GM18511 (cell line): ENCODE results near the gene PKP1.

Experiments
- ATAC-seq: cut with Tn5 transposase; IDR thresholded peaks from one replicate; pipeline ENCODE4 v1.9.1; 2021; ENCODE audit warnings: mild to moderate bottlenecking, moderate library complexity; ENCODE audit not compliant: unreplicated experiment

The PKP1 gene

DNA sequence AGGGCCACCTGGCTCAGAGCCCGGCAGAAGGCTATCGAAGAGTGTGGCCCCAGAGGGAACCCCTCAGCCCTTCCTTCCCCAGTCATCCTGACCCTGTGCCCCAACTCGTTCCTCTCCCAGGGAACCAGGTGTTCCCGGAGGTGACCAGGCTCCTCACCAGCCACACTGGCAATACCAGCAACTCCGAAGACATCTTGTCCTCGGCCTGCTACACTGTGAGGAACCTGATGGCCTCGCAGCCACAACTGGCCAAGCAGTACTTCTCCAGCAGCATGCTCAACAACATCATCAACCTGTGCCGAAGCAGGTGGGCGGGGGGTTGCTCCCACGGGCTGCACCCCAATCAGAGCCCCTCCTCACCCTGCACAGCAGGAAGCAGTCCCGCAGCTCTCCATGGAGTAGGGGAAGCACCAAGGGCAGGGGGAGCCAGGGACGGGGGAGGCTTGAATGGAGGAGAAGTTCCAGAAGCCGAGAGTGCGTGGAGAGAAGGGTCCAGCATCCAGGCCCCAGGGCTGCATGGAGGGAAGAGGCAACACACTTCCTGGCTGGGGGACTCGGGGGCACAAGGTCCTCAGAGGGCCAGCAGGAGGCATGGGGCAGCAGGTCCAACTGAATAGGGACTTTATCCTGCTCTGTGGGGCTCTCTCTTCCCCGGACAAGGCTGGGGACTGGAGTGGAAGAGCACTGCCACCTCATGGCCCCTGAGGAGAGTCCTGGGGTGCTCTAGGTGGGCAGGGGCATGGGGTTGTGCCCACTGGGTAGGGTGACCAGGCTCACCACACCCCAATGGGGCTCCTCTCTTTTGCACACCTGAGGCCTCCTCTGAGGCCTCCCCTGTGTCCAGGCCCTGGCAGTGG, 41.7 kb downstream of the PKP1 start:
- ATAC-seq: no peak

DNA sequence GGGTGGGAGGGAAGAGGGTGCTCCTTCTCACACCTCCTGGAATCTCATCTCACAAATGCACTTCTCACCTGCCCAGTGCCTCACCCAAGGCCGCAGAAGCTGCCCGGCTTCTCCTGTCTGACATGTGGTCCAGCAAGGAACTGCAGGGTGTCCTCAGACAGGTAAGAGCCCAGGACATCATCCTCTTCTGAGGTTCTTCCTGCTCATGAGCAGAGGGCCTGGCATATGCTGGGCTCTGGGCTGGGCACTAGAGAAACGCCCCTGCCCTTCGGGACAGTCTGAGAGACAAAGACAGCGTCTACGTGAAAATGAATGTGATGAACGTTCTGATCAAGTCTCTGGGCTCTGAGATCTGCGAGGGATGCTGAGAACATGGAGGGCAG, 42.4 kb downstream of the PKP1 start:
- no peak for ATAC-seq

DNA sequence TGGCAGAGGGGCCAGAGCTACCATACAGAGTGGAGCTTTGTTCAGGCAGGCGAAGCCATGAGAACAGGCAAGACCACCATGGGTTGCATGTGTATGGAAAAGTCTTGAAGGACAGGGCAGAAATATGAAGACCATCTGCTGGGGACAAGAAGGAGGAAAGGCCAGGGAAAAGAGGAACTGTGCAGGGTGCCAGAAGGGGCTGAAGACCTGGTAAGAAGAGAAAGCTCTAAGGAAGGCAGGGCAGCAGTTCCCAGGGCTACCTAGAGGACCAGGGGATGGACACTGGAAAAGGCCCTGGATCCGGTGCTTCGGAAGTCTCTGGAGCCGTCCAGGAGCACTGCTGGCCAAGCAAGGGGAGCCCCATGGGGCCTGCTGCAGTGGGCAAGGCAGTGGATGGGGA, 43.4 kb downstream of the PKP1 start:
- ATAC-seq: no peak

DNA sequence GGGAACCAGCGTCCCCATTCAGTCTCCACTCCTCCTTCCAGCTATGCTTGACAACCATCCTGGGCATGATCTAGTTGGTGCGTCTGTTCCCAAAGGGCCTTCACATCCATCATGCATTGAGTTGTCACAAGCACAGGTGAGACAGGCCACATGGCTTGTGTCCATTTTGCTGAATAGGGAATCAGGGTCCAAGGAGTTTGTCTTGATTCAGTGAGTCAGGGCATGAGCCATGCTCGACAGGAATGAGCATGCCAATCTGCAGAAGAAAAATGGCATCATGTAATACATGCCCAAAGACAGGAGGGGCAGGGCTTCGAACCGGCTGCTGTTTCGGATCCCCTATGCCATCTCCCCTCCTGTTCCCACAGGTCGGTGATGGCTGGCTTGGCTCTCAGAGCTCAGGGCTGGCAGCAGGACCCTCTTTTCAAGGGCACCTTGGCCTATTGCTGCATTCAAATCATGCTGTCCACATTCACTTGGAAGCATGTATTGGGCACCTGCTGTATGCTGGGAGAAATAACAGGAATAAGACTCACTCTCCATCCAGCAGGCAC, 44.5 kb downstream of the PKP1 start:
- no peak for ATAC-seq

DNA sequence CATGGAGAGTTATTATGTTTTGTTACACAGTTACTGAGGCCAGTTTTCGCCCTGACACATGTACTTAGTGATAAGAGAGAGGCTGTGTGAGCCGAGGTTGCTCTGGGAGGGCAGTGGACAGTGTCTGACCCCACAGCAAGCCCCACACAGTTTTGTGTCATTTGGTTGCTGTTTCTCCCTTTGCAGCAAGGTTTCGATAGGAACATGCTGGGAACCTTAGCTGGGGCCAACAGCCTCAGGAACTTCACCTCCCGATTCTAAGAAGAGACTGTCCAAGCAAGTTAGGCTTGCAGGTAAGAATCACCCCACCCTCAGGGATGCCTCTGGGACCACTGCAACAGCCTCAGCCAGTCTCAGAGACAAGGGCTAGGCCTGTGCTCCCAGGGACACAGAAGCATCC, 45.3 kb downstream of the PKP1 start:
- ATAC-seq: no peak

DNA sequence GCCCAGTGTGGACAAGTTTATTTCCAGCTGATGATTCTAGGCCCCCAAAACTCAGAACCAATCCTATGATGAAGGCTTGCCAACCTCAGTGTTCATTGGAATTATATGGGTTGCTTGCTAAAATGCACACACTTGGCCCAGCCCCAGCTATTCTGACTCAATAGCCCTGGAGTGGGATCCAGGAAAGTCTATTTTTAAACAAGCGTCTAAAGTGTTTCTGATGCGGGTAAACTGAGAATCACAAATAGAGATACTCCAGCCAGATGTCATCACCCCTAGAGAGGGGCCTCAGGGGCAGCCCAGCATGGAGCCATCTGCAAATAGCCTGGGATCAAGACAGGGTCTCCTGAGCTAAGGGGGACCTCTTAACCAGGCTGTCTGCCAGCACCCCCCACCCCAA, 46.0 kb downstream of the PKP1 start:
- no peak for ATAC-seq

DNA sequence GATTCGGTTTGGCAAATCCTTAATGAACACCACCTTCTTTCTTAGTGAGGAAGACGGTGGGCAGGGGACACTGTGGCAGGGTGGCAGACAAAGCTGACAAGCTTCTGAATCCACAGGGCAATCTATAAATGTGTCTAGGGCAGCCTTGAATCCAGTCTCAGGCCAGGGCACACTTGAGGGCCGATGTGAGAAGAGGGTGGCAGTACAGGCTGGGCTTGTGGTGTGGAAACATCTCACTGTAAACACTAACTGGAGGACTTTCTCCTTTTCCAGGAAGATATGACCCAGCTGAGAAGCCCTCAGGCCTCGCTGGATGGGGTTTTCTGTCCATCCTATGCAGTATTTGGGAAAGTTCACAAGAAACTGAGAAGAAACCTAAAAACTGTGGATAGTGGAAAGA, 46.5 kb downstream of the PKP1 start:
- no peak for ATAC-seq

DNA sequence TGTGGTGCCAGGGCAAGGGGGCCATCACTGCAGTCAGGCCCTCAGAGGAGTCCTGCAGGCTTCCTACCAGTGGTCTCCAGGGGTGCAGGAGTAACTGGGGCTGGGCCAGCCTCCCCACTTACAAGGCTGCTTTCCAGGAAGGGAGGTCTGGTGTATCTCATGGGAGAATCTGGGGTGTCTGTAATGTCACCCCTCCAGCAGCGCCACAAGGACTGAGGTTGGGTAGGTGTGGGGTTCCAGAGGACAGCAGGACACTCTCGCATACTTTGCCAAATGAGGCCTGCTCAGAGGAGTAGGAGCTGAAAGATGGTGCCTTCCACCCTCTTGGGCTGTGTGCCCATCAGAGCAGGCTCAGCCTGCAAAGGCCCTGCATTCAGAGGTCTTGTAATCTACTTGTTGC, 47.2 kb downstream of the PKP1 start:
- ATAC-seq: no peak

DNA sequence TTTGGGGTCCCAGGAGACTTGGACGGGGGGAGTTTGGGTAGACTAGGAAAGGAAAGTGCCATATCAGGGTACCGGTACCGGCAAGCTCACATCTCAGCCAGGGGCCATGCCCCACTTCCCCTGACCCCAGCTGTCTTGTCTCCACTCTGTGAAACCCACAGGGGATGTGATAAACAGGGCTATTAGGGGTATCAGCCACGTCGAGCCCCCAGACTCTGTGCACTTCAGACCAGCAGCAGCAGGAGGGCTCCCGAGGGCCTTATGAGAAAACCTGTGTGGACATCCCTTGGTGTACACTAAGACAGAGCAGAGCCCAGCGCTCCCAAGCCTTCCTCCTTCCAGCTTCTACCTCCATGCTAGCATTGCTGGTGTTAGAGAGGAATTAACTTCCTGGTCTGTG, 47.9 kb downstream of the PKP1 start:
- no peak for ATAC-seq

DNA sequence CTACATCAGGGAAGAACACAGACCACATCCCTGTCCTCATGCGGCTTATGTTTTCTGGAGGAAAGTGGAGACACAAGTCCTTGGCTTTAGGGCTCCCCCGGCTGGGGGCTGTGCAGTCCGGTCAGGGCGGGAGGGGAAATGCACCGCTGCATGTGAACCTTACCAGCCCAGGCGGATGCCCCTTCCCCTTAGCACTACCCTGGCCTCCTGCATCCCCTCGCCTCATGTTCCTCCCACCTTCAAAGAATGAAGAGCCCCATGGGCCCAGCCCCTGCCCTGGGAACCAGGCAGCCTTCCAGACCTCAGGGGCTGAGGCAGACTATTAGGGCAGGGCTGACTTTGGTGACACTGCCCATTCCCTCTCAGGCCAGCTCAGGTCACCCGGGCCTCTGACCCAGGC, 48.7 kb downstream of the PKP1 start:
- ATAC-seq: no peak

DNA sequence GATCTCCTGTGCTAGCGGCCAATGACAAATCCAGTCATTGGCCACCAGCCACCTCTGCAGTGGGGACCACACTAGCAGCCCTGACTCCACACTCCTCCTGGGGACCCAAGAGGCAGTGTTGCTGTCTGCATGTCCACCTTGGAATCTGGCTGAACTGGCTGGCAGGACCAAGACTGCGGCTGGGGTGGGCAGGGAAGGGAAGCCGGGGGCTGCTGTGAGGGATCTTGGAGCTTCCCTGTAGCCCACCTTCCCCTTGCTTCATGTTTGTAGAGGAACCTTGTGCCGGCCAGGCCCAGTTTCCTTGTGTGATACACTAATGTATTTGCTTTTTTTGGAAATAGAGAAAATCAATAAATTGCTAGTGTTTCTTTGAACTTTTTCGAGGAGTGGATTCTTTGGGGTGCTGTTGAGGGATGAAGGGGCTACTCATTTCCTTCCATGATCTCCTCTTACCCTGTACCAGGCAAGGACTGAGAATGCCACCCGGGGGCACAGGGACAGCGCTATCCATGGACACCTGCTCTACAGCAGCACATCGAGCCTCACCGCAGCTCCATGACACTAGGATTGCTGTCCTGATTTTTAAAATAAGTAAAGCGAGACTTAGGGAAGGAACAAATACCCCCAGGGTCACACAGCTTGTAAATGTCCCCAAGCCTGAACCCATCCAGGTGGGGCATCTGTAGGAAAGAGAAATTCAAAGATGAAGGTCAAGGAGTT, 49.5 kb downstream of the PKP1 start:
- ATAC-seq: no peak

DNA sequence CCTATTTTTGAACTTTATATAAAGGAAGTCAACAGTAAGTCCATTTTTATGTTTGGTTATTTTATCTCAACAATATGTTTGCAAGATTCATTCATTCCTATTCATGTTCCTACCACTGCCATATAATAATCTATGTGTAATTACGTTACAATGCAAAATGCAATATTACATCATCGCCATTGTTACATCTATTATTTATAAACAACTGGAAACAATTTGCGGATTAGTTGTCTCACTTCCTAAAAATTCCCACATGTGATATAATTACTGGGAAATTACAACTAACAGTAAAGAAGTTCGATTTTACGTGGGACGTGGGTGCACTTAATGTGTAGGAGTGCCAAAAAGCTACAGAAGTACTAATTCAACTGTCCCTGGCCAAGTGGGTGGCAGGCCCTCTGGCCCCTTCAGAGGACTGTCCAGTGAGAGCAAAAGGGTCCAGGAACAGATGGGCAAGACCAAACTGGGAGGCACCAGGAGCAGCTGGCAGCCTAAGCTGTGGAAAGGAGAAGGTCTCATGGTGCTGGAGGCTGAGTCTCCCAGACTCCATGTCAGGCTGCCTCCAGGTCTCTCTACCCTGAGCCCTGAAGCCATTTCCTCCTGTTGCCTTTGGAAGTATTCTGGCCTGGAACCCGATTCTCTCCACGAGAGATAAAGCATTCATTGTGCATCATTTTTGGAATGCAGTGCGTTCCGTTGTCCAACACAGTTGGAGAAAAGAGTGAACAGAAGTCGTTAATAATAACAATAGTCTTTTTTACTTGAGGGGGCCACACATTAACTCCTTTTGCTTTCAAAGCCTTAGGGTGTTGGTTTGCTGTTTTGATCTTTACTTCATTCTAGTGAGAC, 51.2 kb downstream of the PKP1 start:
- no peak for ATAC-seq

DNA sequence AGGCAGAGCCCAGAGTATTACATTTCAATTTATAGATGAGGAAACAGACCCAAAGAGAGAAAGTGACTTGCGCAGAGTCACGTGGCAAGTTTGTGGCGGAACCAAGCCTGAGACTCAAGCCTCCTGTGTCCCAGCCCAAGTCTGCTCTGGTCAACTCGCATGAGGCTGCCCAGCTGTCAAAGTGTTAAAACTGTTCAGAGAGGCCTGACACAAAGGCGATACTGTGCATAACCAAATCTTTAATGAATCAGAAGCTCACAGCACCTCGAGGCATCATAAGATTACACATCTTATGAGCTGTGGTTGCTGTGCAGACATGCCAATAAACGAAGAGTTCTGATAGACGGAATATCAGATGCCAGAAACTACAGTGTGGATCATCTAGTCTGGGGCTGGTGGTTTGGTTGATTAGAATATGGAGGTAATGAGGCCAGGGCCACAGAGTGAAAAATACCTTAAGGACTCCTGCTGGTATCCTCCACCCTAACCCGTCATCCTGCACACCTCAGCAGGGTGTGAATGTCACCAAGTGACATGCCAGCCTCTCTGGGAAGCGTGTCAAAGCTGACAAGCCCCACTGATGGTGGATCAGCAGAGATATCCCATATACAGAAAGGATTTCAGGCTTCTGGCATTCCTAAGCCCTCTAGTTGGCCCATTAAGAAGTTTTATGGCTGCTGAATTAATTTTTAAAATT, 52.0 kb downstream of the PKP1 start:
- no peak for ATAC-seq

DNA sequence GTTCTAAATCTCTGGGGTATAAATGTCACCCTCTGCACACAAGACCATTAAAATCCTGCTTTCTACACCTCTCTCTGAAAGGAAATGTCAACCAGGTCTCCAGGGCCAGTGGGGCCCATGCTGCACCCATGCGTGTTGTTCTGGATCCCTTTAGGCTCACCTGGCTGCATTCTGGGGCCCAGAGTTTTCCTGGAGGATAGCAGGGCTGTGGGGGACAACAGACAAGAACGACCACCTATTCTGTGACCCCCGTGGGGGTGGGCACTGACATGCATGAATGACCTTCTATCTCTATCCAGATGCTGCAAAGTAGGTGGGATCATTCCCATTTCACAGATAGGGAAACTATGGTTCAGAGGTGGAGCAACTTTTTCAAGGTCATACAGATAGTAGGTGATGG, 52.6 kb downstream of the PKP1 start:
- ATAC-seq: no peak

DNA sequence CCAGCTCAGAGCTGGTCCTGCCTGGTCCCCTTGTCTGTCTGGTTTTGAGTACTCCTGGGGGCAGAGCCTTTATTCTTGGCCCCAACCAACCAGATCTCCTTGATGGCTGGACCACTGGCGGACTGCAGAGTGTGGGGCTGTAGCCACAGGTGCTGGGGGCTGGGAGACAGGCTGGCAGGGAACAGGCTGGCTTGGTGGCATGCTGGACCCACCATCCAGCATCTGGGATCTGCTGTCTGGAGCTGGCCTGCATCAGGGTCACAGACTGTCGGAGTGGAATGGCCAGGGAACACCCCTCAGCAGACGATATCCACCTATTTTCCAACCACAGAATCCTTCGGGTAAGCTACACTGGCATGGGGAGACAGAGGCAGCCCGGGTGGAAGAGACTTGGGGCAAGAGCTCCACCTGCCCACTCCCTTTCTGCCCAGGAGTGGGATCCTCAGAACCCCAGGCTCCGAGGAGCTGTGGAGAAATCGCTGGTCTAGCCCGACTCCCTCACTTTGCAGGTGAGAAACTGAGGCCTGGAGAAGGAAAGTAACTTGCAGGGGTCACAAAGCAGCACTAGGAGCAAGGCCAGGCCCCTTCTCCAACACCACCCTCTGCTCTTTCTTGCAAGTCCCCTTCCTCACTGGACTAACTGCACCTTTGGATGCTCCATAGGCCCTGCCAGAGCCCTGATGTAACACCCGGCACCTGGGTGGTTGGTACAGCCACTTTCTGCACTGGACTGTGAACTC, 53.6 kb downstream of the PKP1 start:
- ATAC-seq: no peak

DNA sequence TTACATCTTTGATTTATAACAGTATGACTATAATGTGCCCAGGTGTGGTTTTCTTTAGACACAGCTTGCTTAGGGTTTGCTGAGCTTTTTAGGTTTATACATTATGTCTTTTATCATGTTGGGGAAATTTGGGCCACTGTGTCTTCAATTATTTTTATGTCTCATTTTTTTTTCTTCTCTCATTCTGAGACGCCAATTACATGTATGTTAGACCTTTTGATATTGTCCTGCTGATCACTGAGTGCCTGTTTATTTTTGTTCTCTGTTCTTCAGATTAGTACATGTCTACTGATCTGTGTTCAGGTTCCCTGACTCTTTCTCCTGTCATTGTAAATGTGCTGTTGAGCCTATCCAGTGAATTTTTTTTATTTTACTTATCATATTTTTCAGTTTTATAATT, 58.1 kb downstream of the PKP1 start:
- no peak for ATAC-seq

DNA sequence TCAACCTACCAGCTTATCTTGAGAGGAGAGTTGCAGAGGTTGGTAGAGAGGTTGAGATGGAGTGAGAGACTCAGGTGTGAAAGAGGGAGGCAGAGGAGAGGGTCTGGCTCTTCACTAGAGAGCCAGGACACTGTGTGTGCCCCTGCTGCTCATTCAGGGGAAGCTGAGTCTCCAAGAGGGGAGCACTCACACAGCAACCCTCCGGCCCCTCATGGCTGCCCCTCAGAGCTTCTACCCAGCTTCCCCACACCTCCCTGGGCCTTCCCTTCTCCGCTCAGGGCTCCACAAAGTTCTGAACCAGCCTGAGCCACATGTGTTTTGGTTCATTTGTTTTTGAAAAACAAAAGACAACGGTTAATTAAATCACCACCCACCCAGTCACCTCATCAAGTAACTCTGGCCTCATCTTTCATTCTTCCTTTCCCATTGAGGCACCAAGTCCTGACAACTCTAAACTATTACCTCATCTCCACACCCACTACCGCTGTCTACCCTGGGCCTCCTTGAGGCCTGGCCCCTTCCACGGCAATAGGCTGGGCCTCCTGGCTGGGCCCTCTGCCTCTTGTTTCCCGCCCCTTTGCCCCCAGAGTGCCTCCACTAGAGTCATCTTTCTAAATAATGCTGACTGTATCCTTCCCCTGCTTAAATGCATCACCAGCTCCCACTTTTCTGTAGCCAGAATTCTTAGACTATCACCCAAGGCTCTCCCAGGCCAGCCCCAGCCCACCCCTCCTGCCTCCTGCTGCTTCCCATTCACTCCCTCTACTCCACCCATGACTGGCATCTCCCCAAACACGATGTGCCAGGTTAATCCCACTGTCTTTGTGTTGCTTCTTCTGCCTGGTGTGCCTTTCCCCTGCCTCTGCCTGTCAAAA, 61.1 kb downstream of the PKP1 start:
- ATAC-seq: no peak

DNA sequence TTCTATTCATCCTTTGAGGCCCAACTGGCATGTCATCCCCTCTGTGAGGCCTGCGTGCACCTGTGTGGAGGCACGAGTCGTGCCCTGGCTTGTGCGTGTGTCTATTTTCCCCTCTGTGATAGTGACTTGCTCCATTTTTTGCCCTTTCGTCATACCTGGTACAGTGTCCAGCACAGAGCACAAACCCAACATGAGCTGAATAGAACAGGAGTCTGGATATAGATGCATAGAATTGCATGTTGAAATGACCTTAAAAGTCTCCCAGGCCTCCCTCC, 61.7 kb downstream of the PKP1 start:
- ATAC-seq: no peak

DNA sequence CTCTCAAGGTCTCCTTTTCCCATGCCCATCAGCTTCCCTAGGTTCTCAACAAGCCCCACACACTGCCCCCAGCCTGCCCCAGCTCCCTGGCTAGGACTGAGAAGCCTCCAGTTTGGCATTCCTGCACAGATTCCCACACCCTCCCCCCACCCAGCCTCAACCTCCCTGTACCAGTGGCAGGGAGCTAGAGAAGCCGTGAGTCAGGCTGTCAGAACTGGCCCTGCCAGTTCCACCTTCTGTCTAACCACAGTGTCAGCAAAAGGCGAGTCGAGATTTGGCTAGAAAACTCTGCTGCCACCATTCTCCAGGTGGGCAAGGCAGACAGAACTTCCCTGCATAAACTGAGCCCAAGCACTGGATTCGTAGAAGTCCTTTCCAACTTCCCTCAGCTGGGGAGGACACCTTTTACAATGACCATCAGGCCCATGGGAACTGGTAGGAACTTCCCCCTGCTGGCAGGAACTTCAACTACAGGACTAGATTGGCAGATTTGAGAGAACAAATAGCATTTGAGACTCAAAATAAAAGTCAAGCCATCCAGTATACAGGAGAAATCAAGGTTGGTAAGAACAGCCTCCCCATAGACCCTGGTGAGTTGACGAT, 63.1 kb downstream of the PKP1 start:
- no peak for ATAC-seq
